SK-N-MC (cell line): Measurements from ENCODE around the gene DNAJC27.

Experiments used
- EZH2 ChIP-seq: fragments of 200-600 bp; sonication (generic); IDR thresholded peaks from one replicate; pipeline ENCODE4 v1.6.1; 2017; ENCODE audit warnings: antibody characterized with exemption
- POLR2AphosphoS5 ChIP-seq: IDR thresholded peaks from 2 replicates; pipeline ENCODE4 v1.6.1; 2012; ENCODE audit warnings: mild to moderate bottlenecking, low read depth, low read length, borderline replicate concordance

DNA sequence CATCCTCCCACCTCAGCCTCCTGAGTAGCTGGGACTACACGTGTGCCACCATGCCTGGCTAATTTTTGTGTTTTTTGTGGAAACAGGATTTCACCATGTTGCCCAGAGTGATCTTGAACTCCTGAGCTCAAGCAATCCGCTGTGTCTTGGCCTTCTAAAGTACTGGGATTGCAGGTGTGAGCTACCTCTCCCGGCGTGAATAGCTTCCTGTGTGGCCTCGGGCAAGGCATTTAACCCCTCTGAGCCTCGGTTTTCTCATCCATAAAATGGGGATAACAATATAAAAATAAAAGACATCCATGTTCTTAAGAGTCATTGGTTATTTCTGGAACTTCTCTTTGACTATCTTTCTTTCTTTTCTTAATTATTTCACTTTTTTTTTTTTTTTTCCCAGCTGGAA is 32.4 kb downstream of the DNAJC27 start:
- TF ChIP-seq EZH2 (no peak), POLR2AphosphoS5 (no peak)
